ENCODE measurements around the gene CCDC92.

The CCDC92 gene

DNA sequence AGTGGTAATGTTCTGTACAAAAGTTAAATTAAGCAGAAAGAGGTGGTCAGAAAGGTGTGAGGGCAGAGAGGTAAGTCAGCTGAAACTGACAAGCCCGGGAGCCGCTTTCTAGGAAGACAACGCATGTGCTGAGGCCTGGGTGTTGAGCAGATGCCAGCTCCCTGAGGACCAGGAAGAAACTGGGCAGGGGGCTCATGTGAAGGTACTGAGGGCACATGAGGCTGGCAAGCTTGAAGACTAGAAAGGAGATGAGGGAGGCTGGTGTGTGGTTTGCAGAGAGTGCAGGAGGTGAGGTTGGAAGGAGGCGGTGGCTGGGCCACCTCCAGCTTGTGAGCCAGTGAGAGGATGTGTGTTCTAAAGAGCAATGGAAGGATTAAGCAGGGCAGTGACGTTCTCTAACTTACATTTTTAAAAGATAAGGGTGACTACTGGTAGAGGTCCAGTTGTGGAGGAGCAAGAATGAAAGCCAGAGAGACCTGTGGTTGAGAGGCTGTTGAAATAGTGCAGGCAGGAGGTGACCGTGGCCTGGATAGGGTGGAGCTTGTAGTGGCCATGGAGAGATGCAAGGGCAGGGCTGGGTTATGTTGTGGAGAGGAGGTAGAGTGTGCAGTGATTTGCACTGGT lies 29.5 kb upstream of the CCDC92 start:
- DNase-seq (ENCODE audit: low read depth): no peak

DNA sequence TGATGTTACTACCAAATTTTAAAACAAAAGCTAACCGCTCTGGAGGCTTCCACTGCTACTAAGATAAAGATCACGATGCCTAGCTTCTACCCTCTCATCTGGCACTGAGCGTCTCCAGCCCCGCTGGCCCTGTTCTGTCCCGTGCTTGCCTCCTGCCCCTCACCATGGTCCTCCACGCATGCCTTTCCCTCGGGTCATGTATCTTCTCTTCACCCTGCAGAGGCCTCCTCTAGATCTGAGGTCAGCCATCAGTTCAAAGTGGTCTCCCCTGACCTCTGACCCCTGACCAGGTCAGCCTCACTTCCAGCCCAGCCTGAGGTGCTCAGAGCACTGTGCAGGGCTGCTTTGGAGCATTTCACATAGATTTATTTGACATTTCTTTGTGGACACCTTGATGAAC lies 28.7 kb upstream of the CCDC92 start:
- DNase-seq (ENCODE audit: low read depth): no peak

DNA sequence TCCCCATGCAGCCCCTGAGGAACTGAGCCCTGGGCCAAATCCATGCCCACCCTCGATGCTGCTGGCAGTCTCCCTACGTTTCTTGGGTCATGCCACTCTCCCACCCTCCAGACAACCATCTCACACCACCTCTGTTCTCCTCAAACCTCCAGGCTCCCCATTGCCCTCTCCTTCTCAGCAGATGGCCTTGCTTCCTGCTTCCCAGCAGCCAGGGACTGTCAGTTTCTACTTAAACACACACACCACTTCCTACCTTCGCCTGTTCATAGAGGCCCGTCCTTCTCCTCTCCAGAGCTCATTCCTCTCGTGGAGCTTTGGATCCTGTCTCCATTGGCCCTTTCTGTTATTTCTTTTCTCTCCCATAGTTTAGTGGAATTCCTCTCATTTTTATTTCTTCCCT lies 27.5 kb upstream of the CCDC92 start:
- DNase-seq (ENCODE audit: low read depth): no peak

DNA sequence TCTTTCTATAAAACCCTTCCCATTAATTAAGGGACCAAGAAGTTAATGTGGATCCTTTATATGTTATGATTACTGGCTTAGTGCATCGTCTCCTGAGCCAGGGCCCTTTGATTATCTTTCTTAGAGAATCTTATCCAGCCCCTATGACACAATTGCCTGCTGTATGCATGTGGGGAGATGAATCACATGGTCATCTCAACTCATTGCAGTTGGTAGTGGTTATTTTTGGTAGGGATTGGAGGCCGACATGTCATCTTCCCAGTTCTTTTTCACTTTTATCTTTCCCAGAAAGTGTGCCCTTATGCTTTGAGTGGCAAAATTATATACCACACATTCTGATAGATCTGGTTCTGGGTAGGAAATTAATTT lies 26.3 kb upstream of the CCDC92 start:
- DNase-seq (ENCODE audit: low read depth): no peak

DNA sequence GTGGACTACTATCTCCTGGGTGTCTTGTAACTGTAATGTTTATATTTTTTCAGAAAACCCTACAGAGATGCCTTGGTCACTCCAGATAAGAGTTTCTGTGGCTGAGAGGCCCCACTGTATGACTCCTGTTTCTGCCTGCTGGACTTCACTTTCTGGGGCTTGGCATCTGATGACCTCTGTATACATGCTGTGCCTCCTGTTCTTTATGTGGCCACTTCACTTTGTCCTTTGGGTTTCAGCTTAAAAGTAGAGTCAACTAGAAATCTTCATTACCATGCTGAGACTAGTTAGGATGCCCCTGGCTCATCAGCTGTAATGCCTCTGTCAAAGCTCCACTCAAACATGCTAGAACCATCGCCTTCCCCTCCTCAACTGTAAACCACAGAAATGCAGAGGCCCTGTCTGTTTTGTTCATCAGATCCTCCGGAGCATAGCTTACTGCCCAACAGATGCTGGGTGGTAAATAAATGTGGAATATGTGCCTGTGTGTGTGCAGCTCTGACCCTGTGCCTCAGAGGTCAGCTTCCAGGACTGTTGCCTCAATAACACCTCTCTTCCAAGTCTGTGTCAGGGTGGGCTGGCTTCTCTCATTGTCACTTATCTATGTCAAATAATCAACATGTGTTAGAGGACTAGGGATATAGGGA lies 25.8 kb upstream of the CCDC92 start:
- DNase-seq (ENCODE audit: low read depth): no peak

DNA sequence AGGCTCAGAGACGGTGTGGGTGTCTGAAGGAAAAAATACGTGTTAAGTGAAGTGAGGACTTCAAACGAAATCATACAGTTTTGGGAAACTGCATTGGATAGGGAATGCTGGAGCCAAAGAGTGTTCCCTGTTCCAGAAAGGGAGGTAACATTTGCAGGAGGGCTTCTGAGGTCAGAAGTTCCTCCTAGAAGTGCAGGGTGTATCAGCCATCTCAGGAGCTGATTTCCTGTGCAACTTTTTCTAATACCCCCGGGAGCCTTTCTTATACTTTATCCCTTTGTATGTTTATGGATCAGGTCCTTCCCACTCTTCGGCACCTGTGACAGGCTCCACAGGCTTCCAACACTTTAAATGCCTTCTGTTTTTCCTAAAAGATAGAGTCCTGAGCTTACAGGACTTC lies 25.3 kb upstream of the CCDC92 start:
- no peak for DNase-seq (ENCODE audit: low read depth)

DNA sequence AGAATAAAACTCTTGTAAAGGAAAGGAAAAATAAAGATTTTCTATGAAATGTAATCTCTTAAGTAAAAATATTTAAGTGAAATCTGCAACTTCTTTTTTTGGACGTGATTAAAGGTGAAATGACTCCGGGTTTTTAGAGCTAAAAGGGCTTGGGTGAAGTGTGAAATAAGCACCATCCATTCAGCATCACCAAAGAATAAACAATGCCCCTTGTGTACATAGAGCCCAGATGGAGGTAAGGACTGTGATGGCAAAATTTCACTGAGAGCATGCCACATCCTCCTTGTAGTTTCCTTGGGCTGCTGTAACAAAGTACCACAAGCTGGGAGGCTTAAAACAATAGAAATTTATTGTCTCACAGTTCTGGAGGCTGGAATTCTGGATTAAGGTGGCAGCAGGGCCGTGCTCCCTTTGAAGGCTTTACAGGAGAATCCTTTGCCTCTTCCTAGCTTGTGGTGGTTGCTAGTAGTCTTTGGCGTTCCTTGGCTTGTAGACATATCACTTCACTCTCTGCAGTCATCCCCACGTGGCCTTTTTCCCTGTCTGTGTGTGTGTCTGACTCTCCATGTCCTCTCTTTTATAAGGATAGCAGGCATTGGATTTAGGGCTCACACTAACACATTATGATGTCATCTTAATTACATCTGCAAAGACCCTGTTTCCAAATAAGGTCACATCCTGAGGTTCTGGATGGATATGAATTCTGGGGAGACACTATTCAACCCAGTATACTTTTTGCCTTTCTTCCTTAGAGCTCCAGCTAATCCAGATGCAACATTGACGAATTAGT lies 24.6 kb upstream of the CCDC92 start:
- no peak for DNase-seq (ENCODE audit: low read depth)

DNA sequence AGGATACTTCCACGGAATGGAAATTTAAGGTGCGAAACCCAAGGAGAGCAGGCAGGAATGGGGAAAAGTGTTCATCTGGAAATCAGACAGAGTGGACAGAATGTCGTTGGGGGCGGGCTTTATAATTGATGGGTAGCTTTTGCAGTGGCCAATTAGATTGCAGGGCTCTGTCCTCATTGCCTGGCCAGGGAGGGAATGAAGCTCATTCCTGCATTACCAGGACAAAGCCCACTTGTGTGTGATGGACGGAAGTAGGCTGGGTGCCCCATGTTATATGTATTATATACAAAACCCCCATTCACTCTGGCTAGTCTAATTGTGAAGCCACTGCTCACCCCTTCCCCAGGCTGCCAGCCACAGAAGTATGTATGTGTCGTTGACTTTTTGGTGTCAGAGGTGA lies 23.9 kb upstream of the CCDC92 start:
- no peak for DNase-seq (ENCODE audit: low read depth)

DNA sequence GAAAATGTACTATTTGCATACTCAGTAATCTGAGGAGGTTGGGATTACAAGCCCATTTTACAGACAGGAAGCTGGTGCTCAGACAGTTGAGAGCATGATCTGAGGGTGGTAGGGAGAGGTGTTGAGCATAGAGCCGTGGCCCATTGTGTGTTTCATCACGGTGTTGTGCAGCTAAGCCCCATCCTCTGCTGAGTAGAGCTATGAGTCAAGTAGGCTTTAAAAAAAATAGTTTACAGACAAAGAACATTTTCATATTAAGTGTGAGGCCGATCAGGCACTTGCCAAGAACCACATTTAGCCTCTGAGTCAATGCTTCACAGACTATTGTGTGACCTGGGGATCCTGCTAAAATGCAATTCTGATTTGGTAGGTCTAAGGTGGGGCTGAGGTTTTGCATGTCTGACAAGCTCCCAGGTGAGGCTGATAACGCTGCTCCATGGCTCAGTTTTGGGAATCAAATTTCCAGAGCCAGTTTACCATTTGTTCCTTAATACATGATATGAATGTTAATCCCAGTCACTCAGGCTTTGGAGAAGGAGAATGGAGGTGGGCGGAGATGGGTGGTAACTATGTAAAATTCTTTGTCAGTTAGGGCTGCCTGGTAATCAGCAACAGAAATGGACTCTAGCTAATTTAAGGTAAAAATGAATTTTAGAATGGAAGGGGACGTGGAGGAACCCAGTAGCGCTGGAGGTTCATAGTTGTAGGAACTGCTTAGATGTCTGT lies 22.6 kb upstream of the CCDC92 start:
- DNase-seq (ENCODE audit: low read depth): no peak

DNA sequence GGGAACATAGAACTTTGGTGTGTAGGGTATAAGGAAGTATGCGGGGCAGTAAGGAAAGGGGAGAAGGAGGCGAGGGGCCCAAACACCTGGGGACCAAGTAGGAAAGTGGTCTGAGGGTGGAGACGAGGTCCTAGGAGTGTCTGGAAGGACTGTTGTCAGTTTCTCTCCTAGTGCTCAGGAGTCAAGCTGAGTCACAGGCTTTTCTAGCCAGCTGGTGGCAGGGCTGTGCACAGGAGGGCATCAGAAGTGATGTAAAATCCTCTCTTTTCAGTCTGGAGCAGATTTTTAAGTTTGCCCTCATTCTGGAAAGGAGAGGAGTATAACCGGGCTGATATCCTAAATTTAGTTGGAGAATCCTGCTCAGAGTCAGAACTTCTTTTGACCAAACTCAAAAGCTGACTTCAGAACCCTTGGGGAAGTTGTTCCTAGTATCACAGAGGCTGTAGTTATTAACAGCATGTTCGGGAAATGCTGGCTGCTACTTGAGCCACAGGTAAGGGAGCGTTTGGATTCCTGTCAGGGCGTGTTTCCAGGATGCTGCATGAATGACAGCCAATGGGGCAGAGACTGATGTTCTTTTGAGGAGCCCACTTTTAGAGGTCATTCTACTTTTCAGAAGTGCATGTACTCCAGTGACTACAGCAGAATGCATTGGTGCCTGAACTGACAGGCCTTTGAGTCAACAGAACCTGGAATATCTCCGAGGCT lies 19.6 kb upstream of the CCDC92 start:
- no peak for DNase-seq (ENCODE audit: low read depth)

DNA sequence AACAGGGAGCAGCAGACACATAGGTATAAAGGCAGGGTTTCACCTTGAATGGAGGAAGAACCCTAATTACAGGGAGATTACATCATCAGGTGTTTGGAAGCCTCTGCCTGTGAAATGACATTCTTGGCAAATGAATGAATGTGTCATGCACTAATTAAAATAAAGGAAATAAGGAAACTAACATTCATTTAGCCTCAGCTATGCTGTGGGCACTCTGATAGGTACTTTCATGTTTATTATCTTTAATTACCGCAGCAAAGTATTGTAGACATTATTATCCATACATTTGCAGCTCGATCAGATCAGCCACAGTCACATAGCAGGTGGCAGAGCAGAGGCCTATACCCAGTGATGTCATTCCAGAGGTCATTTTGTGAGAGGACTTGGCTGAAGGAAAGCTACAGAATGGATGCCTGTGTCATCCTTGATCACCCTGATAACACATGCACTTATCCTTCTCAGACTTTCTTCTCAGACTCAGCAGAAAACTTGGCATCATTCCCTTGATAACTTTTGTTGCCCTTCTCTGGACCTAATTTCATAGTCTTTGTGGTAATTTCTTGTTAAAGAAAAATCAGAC lies 18.8 kb upstream of the CCDC92 start:
- no peak for DNase-seq (ENCODE audit: low read depth)

DNA sequence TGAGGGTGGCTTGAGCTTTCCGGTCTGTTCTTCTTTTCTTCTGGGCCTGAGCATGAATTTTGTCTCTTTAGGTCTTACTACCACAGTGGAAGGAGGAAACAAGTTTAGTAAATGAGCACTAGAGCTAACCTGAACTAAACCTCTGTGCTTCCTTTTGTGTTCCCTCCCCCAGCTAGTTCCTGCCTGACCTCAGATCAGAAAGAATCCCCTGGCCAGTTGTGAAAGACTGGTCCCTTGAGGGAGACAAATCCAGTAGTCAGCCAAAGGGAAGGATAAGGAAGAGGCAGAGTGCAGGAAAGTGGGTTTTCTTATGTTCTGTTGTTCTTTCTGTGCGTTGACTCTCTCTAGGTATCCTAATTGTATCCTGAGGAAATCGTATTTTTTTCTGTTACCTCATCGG lies 17.9 kb upstream of the CCDC92 start:
- DNase-seq (ENCODE audit: low read depth): no peak

DNA sequence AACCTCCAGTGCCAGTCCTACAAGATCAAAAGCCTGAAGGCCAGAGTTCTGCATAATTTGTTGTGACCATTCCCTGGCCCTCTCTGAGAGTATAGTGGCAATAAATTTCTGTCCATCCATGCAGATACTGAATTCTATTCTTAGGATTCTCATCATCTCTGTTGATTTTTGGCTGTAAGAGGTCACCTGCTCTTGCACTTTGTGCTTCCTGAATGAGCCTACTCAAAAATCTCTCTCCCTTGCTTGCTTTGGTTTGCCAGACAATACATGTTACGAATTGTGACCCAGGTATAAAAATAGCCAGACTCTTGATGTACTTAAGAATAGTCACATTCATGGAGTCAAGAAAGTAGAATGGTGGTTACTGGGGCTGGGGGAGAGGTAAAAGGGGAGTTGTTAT lies 17.1 kb upstream of the CCDC92 start:
- no peak for DNase-seq (ENCODE audit: low read depth)

DNA sequence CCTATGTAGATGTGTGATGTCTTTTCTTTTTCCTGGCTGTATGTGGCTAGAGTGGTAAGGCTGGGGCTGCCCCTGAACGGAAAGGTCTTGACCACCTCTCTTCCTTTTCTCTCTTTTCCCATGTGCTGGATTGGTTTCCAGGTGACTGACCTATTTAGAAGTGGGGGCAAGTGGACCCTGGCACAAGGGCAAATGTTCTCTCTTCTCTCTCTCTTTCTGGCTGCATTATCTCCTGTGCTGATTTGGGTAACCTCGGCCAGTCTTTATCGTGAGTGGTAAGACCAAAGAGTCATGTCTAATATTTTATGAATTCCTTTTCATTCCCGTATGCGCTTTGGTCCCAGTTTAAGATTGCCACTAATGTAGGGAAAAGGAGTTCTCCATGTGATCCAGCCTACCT lies 16.5 kb upstream of the CCDC92 start:
- no peak for DNase-seq (ENCODE audit: low read depth)

DNA sequence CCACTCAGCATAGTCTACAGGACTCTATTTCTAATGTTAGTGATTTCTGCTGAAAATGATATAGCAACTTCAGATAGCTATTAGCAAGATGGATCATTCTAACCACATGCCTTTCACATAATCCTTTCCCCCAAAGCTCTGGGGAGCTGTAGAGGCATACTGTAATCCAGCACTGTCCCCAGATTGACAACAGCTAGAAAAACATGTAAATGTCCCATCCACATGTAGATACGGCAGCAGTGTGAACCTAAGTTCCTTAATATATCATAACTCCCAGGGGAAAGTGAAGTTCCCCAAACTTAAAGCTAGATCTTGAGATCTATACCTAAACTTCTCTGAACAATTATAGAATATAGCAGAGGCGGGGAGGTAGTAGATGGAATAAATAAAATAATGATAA lies 14.4 kb upstream of the CCDC92 start:
- no peak for DNase-seq (ENCODE audit: low read depth)

DNA sequence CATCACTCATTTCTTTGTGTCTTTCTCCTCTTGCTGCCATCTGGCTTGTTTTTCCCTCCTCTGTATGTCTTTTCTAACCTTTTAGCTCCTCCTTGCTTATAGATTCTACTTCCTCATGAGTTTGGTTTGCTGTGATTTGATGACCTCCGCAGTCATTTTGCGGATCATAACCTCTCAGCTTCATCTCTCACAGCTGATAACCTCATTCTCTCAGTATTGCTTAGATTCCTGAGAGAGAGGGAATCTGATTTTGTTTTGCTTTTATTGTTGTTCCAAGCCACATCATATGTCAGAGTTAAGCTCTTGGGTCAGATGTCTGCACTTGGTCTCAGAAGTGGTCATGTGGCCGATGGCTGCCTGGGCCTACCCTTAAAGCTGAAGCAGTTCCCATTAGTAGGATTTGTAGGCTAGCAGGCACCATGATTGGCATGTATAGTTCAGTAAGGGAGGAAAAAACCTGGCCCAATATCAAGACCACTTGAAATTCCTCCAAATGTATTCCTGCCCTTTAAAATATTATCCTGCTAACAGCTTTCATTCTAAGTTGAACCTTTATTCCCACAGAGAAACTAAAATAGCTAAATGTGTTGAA lies 13.8 kb upstream of the CCDC92 start:
- no peak for DNase-seq (ENCODE audit: low read depth)

DNA sequence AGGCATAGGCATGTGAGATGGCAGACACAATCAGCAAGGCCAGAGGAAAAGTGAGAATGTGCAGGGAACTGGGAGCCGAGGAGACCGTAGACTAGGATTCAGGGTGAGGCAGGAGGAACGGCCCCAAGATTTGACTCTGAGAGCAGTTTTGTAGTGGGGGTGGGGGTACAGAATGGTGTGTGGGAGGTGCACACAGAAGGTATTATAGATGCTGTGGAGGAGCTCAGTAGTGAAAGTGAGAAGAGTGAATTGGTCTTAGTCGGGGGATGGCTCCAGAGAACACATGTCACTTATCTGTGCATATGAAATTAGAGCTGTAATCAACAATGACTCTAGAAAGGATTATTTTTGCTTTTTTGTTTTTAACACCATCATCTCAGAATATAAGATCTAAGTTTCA lies 12.3 kb upstream of the CCDC92 start:
- DNase-seq (ENCODE audit: low read depth): no peak

DNA sequence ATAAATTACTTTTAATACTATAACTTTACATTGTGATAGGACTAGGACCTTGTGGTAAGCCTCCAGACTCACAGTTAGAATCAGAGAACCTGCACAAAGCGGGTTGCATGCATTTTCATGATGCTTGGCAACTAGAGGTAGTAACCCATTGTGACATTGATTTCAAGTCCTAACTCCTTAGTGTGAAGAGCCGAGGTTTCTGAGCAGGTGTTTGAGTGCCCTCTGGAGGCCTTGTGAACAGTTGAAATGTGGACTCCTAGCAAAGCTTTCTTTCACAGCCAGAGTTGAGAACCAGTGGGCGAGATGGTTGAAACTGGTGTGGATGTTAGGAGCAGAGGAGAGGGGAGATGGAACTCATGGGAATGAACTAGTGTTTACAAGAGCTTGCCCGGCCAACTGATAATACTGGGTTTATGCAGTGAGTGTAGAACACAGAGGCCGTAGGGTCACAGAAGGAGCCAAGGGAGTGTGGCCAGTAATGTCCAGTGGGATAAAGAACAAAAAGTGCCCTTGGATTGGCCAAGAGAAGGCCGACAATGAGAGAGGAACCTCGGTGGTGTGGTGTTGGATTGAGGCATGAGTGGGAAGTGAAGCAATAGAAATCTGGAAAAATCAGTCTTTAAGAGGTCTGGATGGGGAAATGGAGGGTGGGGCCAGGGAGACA lies 11.3 kb upstream of the CCDC92 start:
- no peak for DNase-seq (ENCODE audit: low read depth)

DNA sequence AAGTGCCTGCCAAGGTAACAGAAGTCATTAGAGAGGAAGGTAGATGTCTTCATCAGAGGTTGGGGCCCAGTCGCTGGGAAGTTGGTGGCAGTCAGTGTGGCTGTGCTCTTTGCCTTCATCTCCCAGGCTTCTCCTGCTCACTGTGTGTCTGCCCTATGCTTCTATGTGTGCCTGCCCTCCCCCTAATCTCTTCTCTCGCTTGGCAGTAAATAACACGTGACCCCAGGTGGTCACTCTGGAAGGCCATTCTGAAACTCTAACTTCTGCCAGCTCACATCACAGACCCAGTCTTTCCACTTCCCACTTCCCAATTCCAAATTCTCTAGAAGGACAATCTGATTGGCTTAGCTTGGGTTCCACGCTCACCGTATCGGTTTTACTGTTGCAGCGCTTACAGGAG lies 9.6 kb upstream of the CCDC92 start:
- no peak for DNase-seq (ENCODE audit: low read depth)

DNA sequence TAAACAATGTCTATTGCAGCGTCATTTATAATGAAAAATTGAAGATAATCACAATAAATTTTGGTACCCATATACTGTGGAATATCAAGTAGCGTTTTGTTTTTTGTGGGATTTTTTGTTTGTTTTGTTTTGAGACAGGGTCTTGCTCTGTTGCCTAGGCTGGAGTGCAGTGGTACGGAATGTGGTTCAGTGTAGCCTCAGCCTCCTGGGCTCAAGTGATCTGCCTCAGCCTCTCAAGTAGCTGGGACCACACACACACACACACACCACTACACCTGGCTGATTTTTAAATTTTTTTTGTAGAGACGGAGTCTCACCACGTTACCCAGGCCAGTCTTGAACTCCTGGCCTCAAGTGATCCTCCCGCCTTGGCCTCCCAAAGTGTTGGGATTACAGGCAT lies 6.9 kb upstream of the CCDC92 start:
- no peak for DNase-seq (ENCODE audit: low read depth)

DNA sequence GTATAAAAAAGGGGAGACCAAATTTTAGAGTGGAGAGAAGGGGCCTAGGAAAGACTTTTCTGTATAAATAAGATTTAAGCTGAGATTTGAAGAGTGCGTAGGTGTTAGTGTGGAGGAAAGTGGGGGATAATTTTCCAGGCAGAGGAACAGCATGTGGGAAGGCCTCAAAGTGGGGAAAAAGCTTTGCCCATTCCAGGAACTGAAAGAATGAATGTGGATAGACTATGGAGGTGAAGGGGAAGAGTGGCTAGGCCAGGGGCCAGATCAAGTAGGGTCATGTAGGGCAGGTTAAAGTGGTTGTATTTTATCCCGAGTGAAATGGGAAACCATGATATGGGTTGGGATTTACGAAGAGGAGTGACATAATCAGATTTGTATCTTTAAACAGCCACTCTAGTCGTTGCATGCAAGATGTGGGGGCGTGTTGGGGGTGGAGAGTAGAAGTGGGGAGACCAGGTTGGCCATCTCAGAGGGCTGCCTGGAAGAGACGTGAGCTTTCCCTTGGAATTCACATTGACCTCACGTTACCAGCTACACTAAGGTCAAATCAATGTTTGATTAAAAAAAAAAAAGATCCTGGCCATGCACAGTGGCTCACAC lies 3.7 kb upstream of the CCDC92 start:
- no peak for DNase-seq (ENCODE audit: low read depth)

All from stimulated activated CD8-positive, alpha-beta memory T cell treated with anti-CD3 and anti-CD28 coated beads, Interleukin-12 subunit alpha, Interleukin-12 subunit beta, amount 100 ng/mL, for 4 hours (primary cell).